PC-3 (cell line): ENCODE results near the gene DZANK1.

ENCODE experiments used
- EZH2 ChIP-seq: fragments of 300-600 bp; sonication (generic); IDR thresholded peaks from one replicate; pipeline ENCODE4 v1.6.1; 2017; ENCODE audit warnings: antibody characterized with exemption, mild to moderate bottlenecking, low read length; ENCODE audit not compliant: unreplicated experiment
- EZH2phosphoT487 ChIP-seq: fragments of 300-600 bp; sonication (generic); IDR thresholded peaks from 2 replicates; pipeline ENCODE4 v1.6.1; 2018; ENCODE audit warnings: mild to moderate bottlenecking, antibody characterized with exemption, low read length, borderline replicate concordance
- TF ChIP-seq, protein P1 (sequence below): fragments of 300-600 bp; sonication (generic); conservative IDR thresholded peaks from 2 replicates; pipeline ENCODE4 v1.5.1; 2017; ENCODE audit warnings: antibody characterized with exemption, low read depth, mild to moderate bottlenecking, low read length

- TF ChIP-seq, protein P1, sequence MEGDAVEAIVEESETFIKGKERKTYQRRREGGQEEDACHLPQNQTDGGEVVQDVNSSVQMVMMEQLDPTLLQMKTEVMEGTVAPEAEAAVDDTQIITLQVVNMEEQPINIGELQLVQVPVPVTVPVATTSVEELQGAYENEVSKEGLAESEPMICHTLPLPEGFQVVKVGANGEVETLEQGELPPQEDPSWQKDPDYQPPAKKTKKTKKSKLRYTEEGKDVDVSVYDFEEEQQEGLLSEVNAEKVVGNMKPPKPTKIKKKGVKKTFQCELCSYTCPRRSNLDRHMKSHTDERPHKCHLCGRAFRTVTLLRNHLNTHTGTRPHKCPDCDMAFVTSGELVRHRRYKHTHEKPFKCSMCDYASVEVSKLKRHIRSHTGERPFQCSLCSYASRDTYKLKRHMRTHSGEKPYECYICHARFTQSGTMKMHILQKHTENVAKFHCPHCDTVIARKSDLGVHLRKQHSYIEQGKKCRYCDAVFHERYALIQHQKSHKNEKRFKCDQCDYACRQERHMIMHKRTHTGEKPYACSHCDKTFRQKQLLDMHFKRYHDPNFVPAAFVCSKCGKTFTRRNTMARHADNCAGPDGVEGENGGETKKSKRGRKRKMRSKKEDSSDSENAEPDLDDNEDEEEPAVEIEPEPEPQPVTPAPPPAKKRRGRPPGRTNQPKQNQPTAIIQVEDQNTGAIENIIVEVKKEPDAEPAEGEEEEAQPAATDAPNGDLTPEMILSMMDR, result no peak
- TF ChIP-seq EZH2phosphoT487, result no peak
- no peak for TF ChIP-seq EZH2
These were observed 30.1 kb upstream of the DZANK1 start, which contains the start of gene RBBP9 for GRCh38 chr20:18496740-18497592.
